Hepatocyte (in vitro differentiated cells): ENCODE results near the gene UTS2B. TPM values are rescaled to one million over a fixed set of nuclear protein-coding genes. Genes with fewer than 3 reads are reported as not detected.

Source experiments
- DNase-seq: peaks from one replicate; pipeline ENCODE4 v3.0.0-alpha.2; 2016; ENCODE audit warnings: low spot score
- H2AFZ ChIP-seq: fragments of 200-600 bp; sonication (generic); 2 replicates; pipeline ENCODE4 v1.6.0; 2016; ENCODE audit warnings: antibody characterized with exemption, mild to moderate bottlenecking
- H3K27ac ChIP-seq: fragments of 200-600 bp; sonication (generic); 2 replicates; pipeline ENCODE4 v1.5.1; 2016; ENCODE audit warnings: mild to moderate bottlenecking
- H3K27me3 ChIP-seq: fragments of 200-600 bp; sonication (generic); 2 replicates; pipeline ENCODE4 v1.6.1; 2016
- H3K36me3 ChIP-seq: fragments of 200-600 bp; sonication (generic); replicated peaks from 2 replicates; pipeline ENCODE4 v1.5.1; 2016; ENCODE audit warnings: low read depth; ENCODE audit not compliant: insufficient read depth
- H3K4me1 ChIP-seq: fragments of 200-600 bp; sonication (generic); 2 replicates; pipeline ENCODE4 v1.5.1; 2016; ENCODE audit warnings: mild to moderate bottlenecking, moderate library complexity; ENCODE audit not compliant: insufficient read depth
- H3K4me2 ChIP-seq: fragments of 200-600 bp; sonication (generic); 2 replicates; pipeline ENCODE4 v1.6.0; 2016
- H3K4me3 ChIP-seq: fragments of 200-600 bp; sonication (generic); 2 replicates; pipeline ENCODE4 v1.5.1; 2016; ENCODE audit warnings: mild to moderate bottlenecking
- H3K79me2 ChIP-seq: fragments of 200-600 bp; sonication (generic); 2 replicates; pipeline ENCODE4 v1.6.0; 2017; ENCODE audit warnings: mild to moderate bottlenecking
- H3K9me2 ChIP-seq: fragments of 200-600 bp; sonication (generic); replicated peaks from 2 replicates; pipeline ENCODE4 v1.6.0; 2017; ENCODE audit warnings: mild to moderate bottlenecking; ENCODE audit not compliant: insufficient read depth
- H3K9me3 ChIP-seq: fragments of 200-600 bp; sonication (generic); 2 replicates; pipeline ENCODE4 v1.5.1; 2016; ENCODE audit warnings: low read depth, mild to moderate bottlenecking
- H4K20me1 ChIP-seq: fragments of 200-600 bp; sonication (generic); 2 replicates; pipeline ENCODE4 v1.6.0; 2016; ENCODE audit warnings: mild to moderate bottlenecking; ENCODE audit not compliant: insufficient read depth, poor library complexity, severe bottlenecking
- CTCF ChIP-seq: fragments of 200-600 bp; sonication (generic); IDR thresholded peaks from 2 replicates; pipeline ENCODE4 v1.5.1; 2016; ENCODE audit warnings: antibody characterized with exemption, mild to moderate bottlenecking; ENCODE audit not compliant: poor library complexity
- EZH2 ChIP-seq: fragments of 200-600 bp; sonication (generic); IDR thresholded peaks from 2 replicates; pipeline ENCODE4 v1.6.1; 2016; ENCODE audit warnings: antibody characterized with exemption, mild to moderate bottlenecking, borderline replicate concordance
- EZH2phosphoT487 ChIP-seq: fragments of 200-600 bp; sonication (generic); IDR thresholded peaks from one replicate; pipeline ENCODE4 v1.6.1; 2018; ENCODE audit warnings: antibody characterized with exemption, mild to moderate bottlenecking, low read depth, moderate library complexity; ENCODE audit not compliant: unreplicated experiment, severe bottlenecking
- WGBS: methylation state at CpG from one replicate; pipeline ENCODE4 v1.1.6; 2016; ENCODE audit warnings: low lambda C conversion rate; ENCODE audit errors: missing lambda C conversion rate; 5-methylcytosine and 5-hydroxymethylcytosine counted together
- polyA plus RNA-seq: library from polyadenylated mRNA; unstranded; fragments of >200 nt; fragmentation: Nextera tagmentation; extraction: Ambion mirVana; gene quantifications from 2 replicates; pipeline ENCODE4 v1.2.1, GENCODE V29; 2016
- total RNA-seq: library from RNA; depleted of rRNA; stranded (reverse); fragments of >200 nt; gene quantifications from 2 replicates; pipeline ENCODE4 v1.2.3, GENCODE V29; 2014

Gene UTS2B
- total and polyA plus RNA-seq, 2 experiments from 2014 or later = 0.07 to 0.19 TPM

- no peak overlapping the region for H3K4me3 ChIP-seq
- H4K20me1 ChIP-seq = peaks cover 33% of the 10 kb centered on the region
- no peaks in the 10 kb centered on the region for H3K9me2 ChIP-seq
- H3K27me3 ChIP-seq = no peaks in the 10 kb centered on the region
- H3K4me1 ChIP-seq = peaks cover 19% of the 10 kb centered on the region
- peaks cover 98% of the 10 kb centered on the region for H3K79me2 ChIP-seq
- 56% methylated on average over 3 of the region's 3 CpGs for WGBS
- no peak overlapping the region for H2AFZ ChIP-seq
- H3K36me3 ChIP-seq = no peaks in the 10 kb centered on the region
- TF ChIP-seq EZH2phosphoT487 = no peak
- no peak for TF ChIP-seq CTCF
- TF ChIP-seq EZH2 = no peak
- H3K9me3 ChIP-seq = no peaks in the 10 kb centered on the region
- no peak for DNase-seq
- no peak overlapping the region for H3K4me2 ChIP-seq
- no peak overlapping the region for H3K27ac ChIP-seq
These were observed 16.9 kb upstream of the UTS2B start for GRCh38 chr3:191347228-191347627.

GRCh38 chr3:191345334-191345733, 15.0 kb upstream of the UTS2B start:
- Histone ChIP-seq H3K27ac (no peak overlapping the region), H3K9me3 (no peaks in the 10 kb centered on the region), H3K79me2 (peaks cover 100% of the 10 kb centered on the region), H4K20me1 (peaks cover 44% of the 10 kb centered on the region), H3K36me3 (no peaks in the 10 kb centered on the region), H3K4me2 (no peak overlapping the region), H2AFZ (no peak overlapping the region), H3K4me3 (no peak overlapping the region), H3K9me2 (no peaks in the 10 kb centered on the region), H3K27me3 (no peaks in the 10 kb centered on the region), H3K4me1 (peaks cover 17% of the 10 kb centered on the region)
- WGBS = 88% methylated on average over 5 of the region's 5 CpGs
- DNase-seq = no peak
- TF ChIP-seq EZH2phosphoT487 = no peak
- TF ChIP-seq EZH2 = no peak
- no peak for TF ChIP-seq CTCF

GRCh38 chr3:191343913-191344312, 13.6 kb upstream of the UTS2B start:
- no peaks in the 10 kb centered on the region for H3K27me3 ChIP-seq
- no peak overlapping the region for H3K4me2 ChIP-seq
- no peak overlapping the region for H3K4me3 ChIP-seq
- H3K27ac ChIP-seq = no peak overlapping the region
- H3K9me3 ChIP-seq = no peaks in the 10 kb centered on the region
- no peak for DNase-seq
- WGBS = 84% methylated on average over 5 of the region's 5 CpGs
- H4K20me1 ChIP-seq = peaks cover 55% of the 10 kb centered on the region
- no peak for TF ChIP-seq CTCF
- TF ChIP-seq EZH2phosphoT487 = no peak
- TF ChIP-seq EZH2 = no peak
- H3K4me1 ChIP-seq = peaks cover 21% of the 10 kb centered on the region
- no peak overlapping the region for H2AFZ ChIP-seq
- H3K36me3 ChIP-seq = no peaks in the 10 kb centered on the region
- H3K79me2 ChIP-seq = peaks cover 100% of the 10 kb centered on the region
- no peaks in the 10 kb centered on the region for H3K9me2 ChIP-seq

GRCh38 chr3:191343115-191343514, 12.8 kb upstream of the UTS2B start:
- Histone ChIP-seq H3K9me3 (no peaks in the 10 kb centered on the region), H3K4me2 (no peak overlapping the region), H4K20me1 (peaks cover 62% of the 10 kb centered on the region), H3K4me3 (no peak overlapping the region), H3K9me2 (no peaks in the 10 kb centered on the region), H3K79me2 (peaks cover 100% of the 10 kb centered on the region), H2AFZ (no peak overlapping the region), H3K36me3 (no peaks in the 10 kb centered on the region), H3K27me3 (no peaks in the 10 kb centered on the region), H3K4me1 (peaks cover 21% of the 10 kb centered on the region), H3K27ac (no peak overlapping the region)
- 80% methylated on average over 4 of the region's 4 CpGs for WGBS
- no peak for TF ChIP-seq EZH2
- TF ChIP-seq EZH2phosphoT487 = no peak
- TF ChIP-seq CTCF = no peak
- DNase-seq = no peak
